GM23338 (cell line): ENCODE results near the gene INO80E. TPM values are rescaled to one million over a fixed set of nuclear protein-coding genes. Genes with fewer than 3 reads are reported as not detected.

Experiments used
- ATAC-seq: fragments of 200-7000 bp; cut with Tn5 transposase; 3 replicates; pipeline ENCODE4 v1.9.1; 2020
- DNase-seq: peaks from one replicate; pipeline ENCODE4 v3.0.0-alpha.2; 2015; ENCODE audit warnings: low spot score
- H2AFZ ChIP-seq: fragments of 200-600 bp; sonication (generic); 2 replicates; pipeline ENCODE4 v1.8.0; 2016; ENCODE audit warnings: antibody characterized with exemption, mild to moderate bottlenecking, moderate library complexity
- H3F3A ChIP-seq: fragments of 200-600 bp; sonication (generic); replicated peaks from 2 replicates; pipeline ENCODE4 v1.8.0; 2017; ENCODE audit warnings: antibody characterized with exemption, mixed run types, low read depth
- H3K27ac ChIP-seq: fragments of 200-600 bp; sonication (generic); 2 replicates; pipeline ENCODE4 v1.6.1; 2016; ENCODE audit warnings: low read depth
- H3K27me3 ChIP-seq: fragments of 200-600 bp; sonication (generic); 2 replicates; pipeline ENCODE4 v1.8.0; 2016; ENCODE audit warnings: mild to moderate bottlenecking, mixed run types, moderate library complexity; ENCODE audit not compliant: insufficient read depth
- H3K36me3 ChIP-seq: fragments of 200-600 bp; sonication (generic); 2 replicates; pipeline ENCODE4 v1.8.0; 2016; ENCODE audit warnings: mild to moderate bottlenecking; ENCODE audit not compliant: insufficient read depth
- H3K4me1 ChIP-seq: fragments of 200-600 bp; sonication (generic); 2 replicates; pipeline ENCODE4 v1.8.0; 2016; ENCODE audit warnings: mild to moderate bottlenecking, moderate library complexity; ENCODE audit not compliant: insufficient read depth
- H3K4me2 ChIP-seq: fragments of 200-600 bp; sonication (generic); 2 replicates; pipeline ENCODE4 v1.7.1; 2017; ENCODE audit warnings: mixed run types
- H3K4me3 ChIP-seq: fragments of 200-600 bp; sonication (generic); 2 replicates; pipeline ENCODE4 v1.6.1; 2016; ENCODE audit warnings: mixed run types
- H3K79me2 ChIP-seq: fragments of 200-600 bp; sonication (generic); replicated peaks from 2 replicates; pipeline ENCODE4 v1.8.0; 2017; ENCODE audit warnings: mild to moderate bottlenecking; ENCODE audit not compliant: insufficient read depth
- H3K9me2 ChIP-seq: fragments of 200-600 bp; sonication (generic); 2 replicates; pipeline ENCODE4 v1.8.0; 2017; ENCODE audit not compliant: insufficient read depth
- H4K20me1 ChIP-seq: fragments of 200-600 bp; sonication (generic); replicated peaks from 2 replicates; pipeline ENCODE4 v1.8.0; 2017; ENCODE audit warnings: mild to moderate bottlenecking; ENCODE audit not compliant: insufficient read depth
- H3K27ac Mint-ChIP-seq: 2 replicates; pipeline ENCODE4 v1.8.0; 2020; ENCODE audit warnings: inconsistent platforms, mild to moderate bottlenecking, moderate library complexity, mixed read lengths
- H3K27me3 Mint-ChIP-seq: 3 replicates; pipeline ENCODE4 v1.8.0; 2022; ENCODE audit warnings: low read depth, mild to moderate bottlenecking, moderate library complexity, mixed read lengths, inconsistent platforms; ENCODE audit not compliant: insufficient read depth, poor library complexity
- H3K36me3 Mint-ChIP-seq: 3 replicates; pipeline ENCODE4 v1.8.0; 2021; ENCODE audit warnings: low read depth, mild to moderate bottlenecking, inconsistent platforms, moderate library complexity, mixed read lengths
- H3K4me1 Mint-ChIP-seq: 3 replicates; pipeline ENCODE4 v1.8.0; 2020; ENCODE audit warnings: mild to moderate bottlenecking, inconsistent platforms, mixed read lengths
- H3K4me3 Mint-ChIP-seq: 3 replicates; pipeline ENCODE4 v1.8.0; 2021; ENCODE audit warnings: moderate library complexity, mild to moderate bottlenecking, inconsistent platforms, mixed read lengths
- H3K9me3 Mint-ChIP-seq: 3 replicates; pipeline ENCODE4 v1.8.0; 2020; ENCODE audit warnings: moderate library complexity, mild to moderate bottlenecking, inconsistent platforms, mixed read lengths
- ETS1 ChIP-seq: IDR thresholded peaks from 2 replicates; pipeline ENCODE4 v1.6.1; 2016; ENCODE audit warnings: antibody characterized with exemption
- EZH2phosphoT487 ChIP-seq: fragments of 200-600 bp; sonication (generic); IDR thresholded peaks from one replicate; pipeline ENCODE4 v1.8.1; 2018; ENCODE audit warnings: antibody characterized with exemption; ENCODE audit not compliant: unreplicated experiment
- JUNB ChIP-seq: IDR thresholded peaks from one replicate; pipeline ENCODE4 v1.6.1; 2016; ENCODE audit warnings: antibody characterized with exemption; ENCODE audit not compliant: unreplicated experiment
- NANOG ChIP-seq: IDR thresholded peaks from 2 replicates; pipeline ENCODE4 v1.6.1; 2016; ENCODE audit warnings: antibody characterized with exemption, borderline replicate concordance
- REST ChIP-seq: IDR thresholded peaks from one replicate; pipeline ENCODE4 v1.6.1; 2018; ENCODE audit warnings: antibody characterized with exemption; ENCODE audit not compliant: unreplicated experiment
- STAT1 ChIP-seq: IDR thresholded peaks from one replicate; pipeline ENCODE4 v1.6.1; 2016; ENCODE audit warnings: antibody characterized with exemption; ENCODE audit not compliant: unreplicated experiment
- ZNF114 ChIP-seq: fragments of 250-450 bp; sonication (Bioruptor Pico); IDR thresholded peaks from 2 replicates; pipeline ENCODE4 v1.5.0; 2020; ENCODE audit warnings: mild to moderate bottlenecking, moderate library complexity
- ZNF331 ChIP-seq: fragments of 250-450 bp; sonication (Bioruptor Pico); IDR thresholded peaks from 2 replicates; pipeline ENCODE4 v1.5.0; 2020; ENCODE audit warnings: low read depth, mild to moderate bottlenecking, moderate library complexity
- ZNF462 ChIP-seq: fragments of 250-450 bp; sonication (Bioruptor Pico); IDR thresholded peaks from 2 replicates; pipeline ENCODE4 v1.5.0; 2020; ENCODE audit warnings: mild to moderate bottlenecking, moderate library complexity
- polyA plus RNA-seq: library from polyadenylated mRNA; unstranded; fragments of >200 nt; fragmentation: Nextera tagmentation; extraction: Ambion mirVana; gene quantifications from 2 replicates; pipeline ENCODE4 v1.2.1, GENCODE V29; 2016
- total RNA-seq: library from RNA; depleted of rRNA; stranded (reverse); fragments of >200 nt; shearing (Covaris generic); gene quantifications from 2 replicates; pipeline ENCODE4 v1.2.3, GENCODE V29; 2014

Gene INO80E
- total and polyA plus RNA-seq, 2 experiments from 2014 or later, result 66.0 to 71.0 TPM

- no peaks in the 10 kb centered on the region for H3K9me2 ChIP-seq
- Mint-ChIP-seq H3K9me3 (no peaks in the 10 kb centered on the region), H3K4me1 (peaks cover 46% of the 10 kb centered on the region), H3K36me3 (peaks cover 15% of the 10 kb centered on the region; the same call in 2 of the 3 replicates), H3K4me3 (no peak overlapping the region), H3K27me3 (peaks cover 15% of the 10 kb centered on the region), H3K27ac (0 out of 2 replicates have a peak overlapping the region, but pooled peaks have one; percentile 72)
- DNase-seq, result no peak
- no peaks in the 10 kb centered on the region for H3F3A ChIP-seq
- TF ChIP-seq REST, result no peak
- TF ChIP-seq NANOG, result no peak
- TF ChIP-seq STAT1, result no peak
- TF ChIP-seq EZH2phosphoT487, result no peak
- no peak for TF ChIP-seq ZNF114 (CRISPR knock-in tag)
- no peak for TF ChIP-seq ZNF331 (CRISPR knock-in tag)
- TF ChIP-seq ZNF462, result no peak
- no peak for TF ChIP-seq JUNB
- no peak for TF ChIP-seq ETS1
- no peak for ATAC-seq
- H3K27ac ChIP-seq, result no peak overlapping the region
- H2AFZ ChIP-seq, result no peak overlapping the region
- H3K79me2 ChIP-seq, result no peaks in the 10 kb centered on the region
- H3K27me3 ChIP-seq, result no peaks in the 10 kb centered on the region; the same call in 1 of the 2 replicates
- peaks cover 18% of the 10 kb centered on the region for H3K4me1 ChIP-seq
- no peaks in the 10 kb centered on the region for H3K36me3 ChIP-seq
- H3K4me3 ChIP-seq, result no peak overlapping the region
- H4K20me1 ChIP-seq, result peaks cover 4% of the 10 kb centered on the region; the same call in 1 of the 2 replicates
- no peak overlapping the region for H3K4me2 ChIP-seq
Observed at GRCh38 chr16:30003670-30004423, 7.8 kb downstream of the INO80E start.
